HG02981 (cell line): ENCODE results near the gene FNBP1.

Source experiments
- ATAC-seq: cut with Tn5 transposase; IDR thresholded peaks from one replicate; pipeline ENCODE4 v1.9.1; 2021; ENCODE audit warnings: mild to moderate bottlenecking, moderate library complexity; ENCODE audit not compliant: unreplicated experiment

Gene FNBP1

DNA sequence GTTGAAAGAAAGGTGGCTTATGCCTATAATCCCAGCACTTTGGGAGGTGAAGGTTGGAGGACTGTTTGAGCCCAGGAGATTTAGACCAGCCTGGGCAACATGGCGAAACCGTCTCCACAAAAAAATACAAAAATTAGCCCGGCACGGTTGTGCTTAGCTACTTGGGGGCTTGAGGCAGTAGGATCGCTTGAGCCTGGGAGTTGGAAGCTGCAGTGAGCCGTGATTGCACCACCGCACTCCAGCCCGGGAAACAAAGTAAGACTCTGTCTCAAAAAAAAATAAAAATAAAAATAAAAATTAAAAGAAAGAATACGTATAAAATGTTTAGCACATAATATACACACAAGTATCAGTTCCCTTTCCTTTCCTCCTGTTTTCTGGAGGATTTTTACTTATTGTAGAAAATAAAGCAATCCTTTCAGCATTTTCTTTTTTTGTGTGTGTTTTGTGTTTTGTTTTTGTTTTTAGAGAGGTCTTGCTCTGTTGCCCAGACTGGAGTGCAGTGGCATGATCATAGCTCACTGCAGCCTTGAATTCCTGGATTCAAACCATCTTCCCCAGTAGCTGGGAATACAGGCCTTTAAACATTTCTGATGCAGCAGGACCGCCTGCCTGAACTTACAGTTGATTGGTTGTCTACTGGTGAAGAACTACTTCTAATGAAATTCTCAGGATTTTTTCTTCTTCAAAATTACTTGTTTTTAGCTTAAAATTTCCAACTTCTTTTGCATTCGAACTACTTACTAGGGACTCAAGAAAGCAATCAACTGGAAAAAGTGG lies 6.6 kb upstream of the FNBP1 start:
- no peak for ATAC-seq

DNA sequence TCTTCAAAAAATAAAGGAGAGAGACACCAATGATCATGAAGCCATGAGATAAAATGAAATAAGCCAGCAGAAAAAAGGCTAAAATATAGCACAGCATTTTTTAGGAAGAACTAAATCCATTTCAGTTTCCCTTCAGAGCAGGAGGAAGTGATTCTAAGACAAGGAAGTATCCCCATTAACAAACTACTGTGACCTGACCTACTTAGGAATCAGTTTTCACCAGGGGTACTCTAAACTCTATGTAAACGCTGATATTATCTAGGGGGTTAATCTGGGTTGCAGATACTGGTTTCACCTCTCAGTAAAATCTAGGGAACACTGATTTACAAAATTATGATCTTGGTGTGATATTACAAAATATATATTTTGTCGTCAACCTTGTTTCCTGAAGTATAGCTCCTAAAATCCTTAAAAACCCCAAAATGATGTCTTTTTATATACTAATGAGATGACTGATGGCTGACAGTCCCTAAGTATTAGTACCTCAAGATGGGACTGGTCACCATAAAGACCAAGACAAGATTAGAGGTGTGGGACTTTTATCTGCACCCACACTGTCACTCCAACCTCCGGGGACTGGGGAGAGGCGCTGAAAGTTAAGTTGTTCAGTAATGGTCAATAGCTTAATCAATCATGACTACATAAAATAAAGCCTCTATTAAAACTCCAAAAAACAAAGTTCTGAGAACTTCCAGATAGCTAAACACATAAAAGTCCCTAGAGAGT lies 2.9 kb upstream of the FNBP1 start:
- no peak for ATAC-seq

DNA sequence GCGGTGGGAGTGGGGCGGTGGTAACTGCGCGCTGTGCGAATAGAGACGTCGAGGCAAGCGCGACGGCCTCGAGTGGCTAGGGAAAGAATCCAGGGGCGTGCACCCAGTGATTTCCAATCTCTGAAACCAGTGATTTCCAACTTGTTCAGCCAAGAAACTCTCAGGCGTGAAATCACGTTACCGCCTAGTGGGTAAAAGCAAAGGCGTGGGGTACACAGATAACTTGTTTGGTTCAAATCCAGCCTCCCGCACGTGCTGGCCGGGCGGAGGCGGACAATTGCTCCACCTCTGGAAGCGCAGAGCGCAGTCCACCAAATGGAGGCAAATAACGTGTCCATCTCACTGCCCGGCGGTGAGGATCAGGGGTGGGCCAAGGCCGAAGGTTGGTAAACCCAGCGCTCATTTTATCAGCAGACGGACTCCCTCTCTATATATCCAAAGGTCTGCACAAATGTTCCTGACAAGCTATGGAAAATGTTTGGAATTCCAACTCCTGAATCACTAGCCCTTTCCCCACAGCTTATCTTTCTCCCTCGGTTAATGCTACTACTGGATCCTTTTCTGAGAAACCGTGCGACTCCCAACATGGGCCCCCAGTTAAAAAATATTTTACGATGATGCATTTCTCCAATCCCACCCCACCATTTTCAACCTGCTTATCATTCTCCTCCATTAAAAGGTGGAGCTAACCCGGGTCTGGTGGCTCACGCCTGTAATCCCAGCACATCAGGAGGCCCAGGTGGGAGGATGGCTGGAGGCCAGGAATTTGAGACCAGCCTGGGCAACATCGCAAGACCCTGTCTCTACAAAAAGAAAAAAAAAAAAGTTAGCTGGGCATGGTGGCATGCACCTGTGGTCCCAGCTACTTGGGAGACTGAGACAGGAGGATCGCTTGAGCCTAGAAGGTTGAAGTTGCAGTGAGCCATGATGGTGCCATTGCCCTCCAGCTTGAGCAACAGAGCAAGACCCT lies 950 bp upstream of the FNBP1 start:
- ATAC-seq: no peak

DNA sequence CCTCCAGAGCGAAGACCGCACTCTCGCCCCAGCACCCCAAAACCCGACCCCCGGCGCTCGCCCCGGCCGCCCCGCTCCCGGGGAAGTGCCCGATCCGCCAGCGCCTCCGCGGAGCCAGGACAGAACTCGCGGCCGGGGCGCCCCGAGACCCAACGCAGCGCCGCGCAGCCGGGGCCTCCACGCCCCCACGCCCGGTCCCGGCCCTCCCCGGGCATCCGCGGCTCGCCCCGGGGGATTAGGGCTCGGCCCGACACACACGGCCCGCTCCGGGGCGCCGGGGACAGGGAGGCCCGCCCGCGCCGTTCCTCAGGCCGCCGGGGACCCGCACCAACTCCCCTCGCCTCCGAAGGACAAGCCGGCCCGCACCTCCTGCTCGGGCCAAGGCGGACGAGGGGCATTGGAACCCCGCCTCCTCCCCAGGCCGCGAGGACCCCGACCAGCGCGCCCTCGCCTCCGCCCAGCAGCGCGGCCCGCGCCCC lies 544 bp downstream of the FNBP1 start:
- no peak for ATAC-seq

DNA sequence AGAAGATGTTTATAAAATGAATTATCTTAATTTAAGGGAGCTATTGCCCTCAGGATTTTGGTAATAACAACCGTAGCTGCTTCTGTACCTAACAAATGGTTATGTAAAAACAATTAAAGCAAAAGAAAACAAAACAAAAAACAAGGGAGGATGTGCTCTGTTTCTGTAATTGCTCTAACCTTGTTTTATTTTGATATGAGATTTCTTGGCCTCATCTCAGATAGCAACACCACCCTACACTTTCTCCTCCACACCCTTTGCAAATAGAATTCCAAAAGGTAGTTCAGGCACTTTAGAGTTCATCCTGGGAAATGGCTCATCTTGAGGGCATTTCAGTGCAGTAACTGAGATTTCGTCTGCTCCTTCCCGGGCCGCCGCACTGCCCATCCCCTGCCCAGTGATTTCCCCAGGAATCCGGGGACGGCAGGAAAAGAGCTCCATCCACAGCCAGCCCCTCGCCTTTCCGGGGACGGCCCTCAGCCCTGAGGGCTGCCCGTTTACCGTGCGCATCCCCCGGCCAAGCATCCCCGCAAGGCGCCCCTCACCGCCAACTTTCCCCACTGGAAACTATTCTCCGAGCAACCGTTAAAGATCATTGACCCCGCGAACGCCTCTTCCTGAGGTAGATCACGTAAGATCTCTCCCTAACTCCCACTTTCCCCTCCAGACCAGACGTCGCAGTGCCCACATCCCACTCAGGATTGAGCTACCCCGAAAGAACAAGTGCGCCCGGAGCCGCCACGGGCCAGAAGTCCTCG lies 1.2 kb downstream of the FNBP1 start:
- ATAC-seq: no peak

DNA sequence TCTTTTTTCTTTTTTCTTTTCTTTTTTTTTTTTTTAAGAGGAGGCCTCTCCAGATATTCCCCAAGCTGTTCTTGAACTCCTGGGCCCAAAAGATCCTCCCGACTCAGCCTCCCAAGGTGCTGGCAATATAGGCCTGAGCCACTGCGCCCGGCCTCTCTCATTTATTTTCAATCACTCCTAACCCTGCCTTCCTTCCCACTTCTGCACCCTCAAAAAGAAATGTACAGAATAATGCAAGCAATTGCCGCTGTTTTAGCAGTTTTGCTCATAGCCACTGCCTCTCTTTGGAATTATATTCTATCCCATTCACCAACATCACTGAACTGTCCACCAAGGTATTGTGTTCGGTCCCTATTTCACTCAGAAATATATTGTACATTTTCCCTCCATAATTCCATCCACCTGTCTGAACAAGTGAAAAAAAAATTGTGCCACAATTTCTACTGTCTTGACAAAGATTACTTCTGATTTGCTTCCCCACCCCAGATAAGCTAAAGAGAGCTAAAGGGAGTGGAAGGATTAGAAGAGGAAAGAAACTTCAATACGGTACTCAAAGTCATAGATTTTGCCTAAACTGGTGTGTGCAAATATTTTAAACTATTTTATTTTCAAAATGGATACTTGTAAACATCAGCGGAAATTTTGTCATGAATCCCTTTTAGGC lies 1.9 kb downstream of the FNBP1 start:
- no peak for ATAC-seq

DNA sequence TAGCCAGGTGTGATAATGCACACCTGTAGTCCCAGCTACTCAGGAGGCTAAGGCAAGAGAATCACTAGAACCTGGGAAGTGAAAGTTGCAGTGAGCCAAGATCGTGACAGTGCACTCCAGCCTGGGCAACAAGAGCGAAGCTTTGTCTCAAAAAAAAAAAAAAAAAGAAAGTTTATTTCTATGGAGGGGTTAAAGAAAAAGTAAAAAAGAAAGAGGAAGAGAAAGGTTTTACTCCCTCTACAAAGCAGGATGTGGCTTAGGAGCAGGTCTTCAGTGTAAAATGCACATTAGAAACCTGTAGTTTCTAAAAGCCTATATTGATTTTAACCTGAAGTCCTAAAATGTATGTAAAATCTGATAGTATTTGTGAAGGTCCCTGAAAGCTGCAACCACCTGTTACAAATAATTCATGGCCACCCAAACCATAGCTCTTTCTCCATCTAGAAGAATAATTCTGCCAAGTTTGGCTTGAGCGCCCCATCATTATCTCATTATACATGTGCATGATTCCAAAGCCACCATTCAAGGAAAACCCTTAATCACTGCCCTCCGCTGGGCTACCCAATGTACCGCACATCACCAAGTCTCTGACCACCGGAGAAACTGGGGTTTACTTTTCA lies 3.4 kb downstream of the FNBP1 start:
- no peak for ATAC-seq

DNA sequence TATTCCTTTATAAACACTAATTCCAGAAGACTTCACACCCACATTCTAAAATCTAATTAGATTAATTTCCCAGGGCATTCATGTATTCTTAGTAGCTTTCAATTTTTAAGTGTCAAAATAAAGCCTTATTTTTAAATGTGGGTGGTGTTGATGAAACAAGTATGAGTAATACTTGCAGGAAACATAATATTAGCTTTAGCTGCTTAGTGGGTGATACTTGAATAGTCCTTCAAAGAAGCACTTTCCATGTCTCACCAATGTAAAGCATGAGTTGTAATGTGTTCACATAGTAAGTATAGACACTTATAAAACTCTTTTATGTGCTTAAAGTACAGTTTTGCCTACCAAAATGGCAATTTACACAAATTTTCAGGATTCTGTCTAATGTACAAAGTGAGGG lies 6.9 kb downstream of the FNBP1 start:
- no peak for ATAC-seq

DNA sequence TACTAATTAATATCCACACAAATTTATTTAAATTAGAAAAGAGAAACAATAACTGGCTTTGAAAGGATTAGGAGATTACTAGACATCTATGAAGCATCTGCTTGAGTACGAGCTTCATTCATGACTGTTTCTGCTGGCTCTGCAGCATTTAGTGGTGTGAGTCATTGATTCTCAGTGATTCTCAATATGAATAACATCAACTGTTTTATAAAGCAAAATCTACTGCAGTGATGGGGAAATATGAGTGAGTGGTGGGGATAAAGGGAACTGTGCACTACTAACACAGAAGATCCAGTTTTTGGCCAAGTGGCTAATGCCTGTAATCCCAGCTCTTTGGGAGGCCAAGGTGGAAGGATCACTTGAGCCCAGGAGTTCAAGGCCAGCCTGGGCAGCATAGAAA lies 8.4 kb downstream of the FNBP1 start:
- no peak for ATAC-seq

DNA sequence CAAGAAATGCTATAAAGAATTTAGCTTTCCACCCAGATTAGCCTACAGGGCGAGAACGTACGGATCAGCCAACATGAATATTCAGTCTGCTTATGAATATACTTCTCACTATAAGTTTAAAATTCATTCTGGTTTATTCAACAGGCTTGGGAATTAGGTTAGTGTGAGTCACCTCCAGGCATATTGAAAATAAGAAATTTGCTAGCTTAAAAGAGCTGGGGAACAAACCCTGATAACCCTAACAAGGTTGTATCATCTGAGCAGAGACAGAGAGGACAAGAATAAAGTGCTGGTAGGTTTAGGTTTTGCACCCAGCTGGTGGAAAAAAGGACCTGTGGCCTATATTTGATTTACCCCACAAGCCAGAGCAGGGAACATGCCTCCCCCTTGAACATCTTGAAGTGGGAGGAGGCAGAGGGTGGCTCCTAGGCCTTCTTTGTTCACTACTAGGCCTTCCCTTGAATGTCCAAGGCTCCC lies 12.3 kb downstream of the FNBP1 start:
- ATAC-seq: no peak

DNA sequence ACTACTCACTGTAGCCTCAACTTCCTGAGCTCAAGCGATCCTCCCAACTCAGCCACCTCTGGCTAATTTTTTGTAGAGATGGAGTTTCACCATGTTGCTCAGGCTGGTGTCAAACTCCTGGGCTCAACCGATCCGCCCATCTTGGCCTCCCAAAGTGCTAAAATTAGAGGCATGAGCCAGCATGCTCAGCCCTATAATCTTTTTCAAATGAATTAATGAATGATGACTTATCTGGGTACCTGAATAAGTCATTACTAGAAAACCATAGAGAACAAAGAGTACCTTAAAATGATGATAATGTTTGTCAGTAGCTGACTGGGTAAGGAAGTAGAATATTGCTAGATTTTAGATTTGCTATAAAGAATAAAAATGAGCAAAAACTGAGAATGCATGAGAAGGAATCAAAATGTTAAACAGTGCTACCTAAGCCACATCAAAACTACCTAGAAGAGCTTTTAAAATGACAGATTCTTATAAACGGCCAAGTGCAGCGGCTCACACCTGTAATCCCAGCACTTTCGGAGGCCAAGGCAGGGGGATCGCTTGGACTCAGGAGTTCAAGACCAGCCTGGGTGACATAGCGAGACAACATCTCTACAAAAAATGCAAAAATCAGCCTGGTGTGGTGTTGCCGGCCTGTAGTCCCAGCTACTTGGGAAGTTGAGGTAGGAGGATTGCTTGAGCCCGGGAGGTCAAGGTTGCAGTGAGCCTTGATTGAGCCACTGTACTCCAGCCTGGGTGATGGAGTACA lies 13.6 kb downstream of the FNBP1 start:
- ATAC-seq: peak; percentile 48

DNA sequence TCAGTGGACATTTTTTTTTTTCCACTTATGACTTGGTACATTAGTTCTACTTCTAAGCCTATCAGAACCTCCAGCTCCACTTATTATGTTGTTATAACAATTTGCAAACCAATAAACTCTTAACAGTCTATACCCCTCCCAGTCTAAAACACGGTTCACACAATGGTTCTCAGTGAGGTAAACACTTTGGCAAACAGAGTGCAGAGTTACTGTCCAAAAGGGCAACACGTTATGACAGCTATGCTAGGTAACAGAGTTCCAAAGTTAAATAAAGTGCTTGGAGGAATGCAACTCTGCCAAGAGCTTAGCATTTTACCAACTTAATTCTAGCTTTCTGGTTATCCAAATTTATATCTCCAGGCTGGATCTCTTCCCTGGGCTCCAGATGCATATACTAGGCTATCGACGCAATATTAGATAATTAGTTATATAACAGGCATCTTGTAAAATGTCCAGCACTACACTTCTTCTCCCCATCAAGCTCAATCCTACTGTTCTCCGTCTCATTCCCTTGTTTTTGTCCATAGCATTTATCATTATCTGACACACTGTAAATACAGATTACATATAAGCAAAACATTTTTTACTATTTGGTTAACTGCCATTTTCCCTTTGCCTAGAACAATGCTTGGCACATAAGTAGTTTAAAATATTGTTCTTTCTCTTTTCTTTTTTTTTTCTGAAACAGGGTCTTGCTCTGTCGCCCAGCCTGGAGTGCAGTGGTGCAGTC lies 14.3 kb downstream of the FNBP1 start:
- ATAC-seq: no peak

DNA sequence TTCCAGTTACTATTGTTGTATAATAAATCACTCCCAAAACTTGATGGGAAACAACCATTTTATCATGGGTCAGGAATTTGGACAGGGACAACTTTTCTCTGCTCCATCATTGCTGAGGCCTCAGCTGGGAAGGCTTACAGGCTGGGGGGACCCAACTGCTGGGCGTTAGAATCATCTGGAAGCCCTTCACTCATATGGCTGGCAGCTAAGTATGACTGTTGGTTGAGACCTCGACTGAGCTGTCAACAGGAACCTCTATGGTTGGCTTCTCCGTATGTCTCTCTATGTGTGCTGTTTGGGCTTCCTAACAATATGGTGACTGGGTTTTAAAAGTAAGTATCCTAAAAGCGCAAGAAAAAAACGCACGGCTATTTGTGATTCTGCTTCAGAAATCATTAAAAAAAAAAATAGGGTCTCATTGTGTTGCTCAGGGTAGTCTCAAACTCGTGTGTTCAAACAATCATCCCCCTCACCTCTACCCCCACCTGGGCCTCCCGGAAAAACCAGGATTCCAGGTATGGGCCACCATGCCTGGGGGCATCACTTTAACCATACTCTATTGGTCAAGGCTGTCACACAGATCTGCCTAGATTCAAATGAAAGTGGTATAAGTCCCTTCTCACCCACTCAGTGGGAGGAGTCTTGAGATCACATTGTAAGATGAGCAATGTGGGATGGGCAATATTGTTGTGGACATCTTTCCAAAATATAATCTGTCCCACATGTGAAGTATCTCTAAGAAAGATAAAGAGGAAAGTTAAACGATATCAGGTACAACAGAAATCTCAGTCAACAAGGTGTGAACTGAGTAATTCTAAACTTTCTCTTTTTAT lies 15.2 kb downstream of the FNBP1 start:
- ATAC-seq: no peak

DNA sequence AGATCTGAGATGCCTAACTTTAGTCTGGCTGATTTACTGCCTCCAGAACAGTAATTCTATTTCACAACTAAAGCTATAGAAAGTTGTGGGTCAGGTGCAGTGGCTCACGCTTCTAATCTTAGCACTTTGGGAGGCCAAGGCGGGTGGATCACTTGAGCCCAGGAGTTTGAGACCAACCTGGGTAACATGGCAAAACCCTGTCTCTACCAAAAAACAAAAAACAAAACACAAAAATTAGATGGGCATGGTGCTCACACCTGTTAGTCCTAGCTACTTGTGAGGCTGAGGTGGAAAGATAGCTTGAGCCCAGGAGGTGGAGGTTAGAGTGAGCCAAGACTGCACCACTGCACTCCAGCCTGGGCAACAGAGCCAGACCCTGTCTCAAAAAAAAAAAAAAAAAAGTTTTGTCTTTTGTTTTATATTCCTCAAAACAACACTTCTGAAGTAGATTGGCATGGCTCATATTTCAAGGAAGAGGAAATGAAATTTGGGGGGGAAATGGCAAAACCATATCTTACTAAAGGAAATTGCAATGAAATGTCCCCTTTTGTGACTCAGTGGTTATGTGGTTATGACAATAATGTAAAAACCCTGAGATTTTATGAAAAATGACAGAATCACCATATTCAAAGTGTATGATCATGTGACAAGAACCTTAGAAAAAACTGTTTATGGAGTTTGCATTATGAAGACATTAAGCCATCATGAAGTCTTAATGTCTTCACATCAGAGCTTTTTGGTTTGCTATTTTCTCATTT lies 16.2 kb downstream of the FNBP1 start:
- no peak for ATAC-seq

DNA sequence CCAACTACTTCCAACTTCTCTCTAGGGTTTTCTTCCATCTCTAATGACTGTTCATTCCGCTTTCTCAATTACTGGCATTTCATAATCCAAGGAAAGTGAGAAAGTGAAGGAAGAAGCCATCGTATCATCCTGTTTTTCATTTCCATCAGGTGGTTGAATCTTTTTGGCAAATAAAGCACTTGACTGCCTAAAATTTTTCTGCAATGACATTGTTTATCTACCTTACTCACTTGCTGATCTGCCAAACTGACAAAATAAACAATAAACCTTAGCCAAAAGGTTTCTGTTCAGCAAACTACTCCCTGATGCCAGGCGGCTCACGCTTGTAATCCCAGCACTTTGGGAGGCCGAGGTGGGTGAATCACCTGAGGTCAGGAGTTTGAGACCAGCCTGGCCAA lies 18.4 kb downstream of the FNBP1 start:
- ATAC-seq: no peak

DNA sequence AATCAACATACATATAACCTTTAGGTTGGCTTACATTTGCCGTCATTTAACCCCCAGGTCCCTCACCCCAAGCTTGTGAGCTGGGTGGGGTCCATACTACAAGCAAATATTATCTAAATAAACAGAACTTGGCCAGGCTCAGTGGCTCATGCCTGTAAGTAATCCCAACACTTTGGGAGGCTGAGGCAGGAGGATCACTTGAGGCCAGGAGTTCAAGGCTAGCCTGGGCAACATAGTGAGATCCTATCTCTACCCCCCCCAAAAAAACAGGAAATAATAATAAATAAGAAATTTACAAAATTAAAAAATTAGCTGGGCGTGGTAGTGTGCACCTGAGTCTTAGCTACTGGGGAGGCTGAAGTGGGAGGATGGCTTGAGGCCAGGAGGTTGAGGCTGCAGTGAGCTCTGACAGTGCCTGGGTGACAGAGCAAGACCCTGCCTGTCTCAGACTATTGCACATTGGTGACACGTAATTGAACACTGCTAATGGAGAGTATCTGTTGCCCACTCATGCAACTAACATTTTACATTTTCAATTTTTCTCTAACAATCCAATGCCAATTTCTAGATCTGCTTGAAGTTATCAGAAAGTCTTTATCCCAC lies 18.9 kb downstream of the FNBP1 start:
- no peak for ATAC-seq
